Lower lobe of right lung (tissue), 2 donors: ENCODE results near the gene ASB3. TPM values are rescaled to one million over a fixed set of nuclear protein-coding genes. Genes with fewer than 3 reads are reported as not detected.
"Not testable (repeated sequence)": the region's sequence is repeated elsewhere in the genome, so short reads cannot be mapped to it uniquely, and the experiment has no call there.

Experiments used
- ATAC-seq, 2 donors: fragments of 200-7000 bp; cut with Tn5 transposase; one replicate each; pipeline ENCODE4 v1.9.1; 2020 to 2022; ENCODE audit warnings: mild to moderate bottlenecking in 2 of 2, moderate library complexity in 2 of 2
- DNase-seq: peaks from one replicate; pipeline ENCODE4 v3.0.0-alpha.2; 2020
- H3K27ac ChIP-seq: fragments of 200-600 bp; one replicate; pipeline ENCODE4 v1.8.0; 2022
- H3K27me3 ChIP-seq: fragments of 200-600 bp; one replicate; pipeline ENCODE4 v1.8.0; 2022; ENCODE audit warnings: low read depth
- H3K36me3 ChIP-seq: fragments of 200-600 bp; one replicate; pipeline ENCODE4 v1.8.0; 2022; ENCODE audit warnings: mild to moderate bottlenecking
- H3K4me1 ChIP-seq: fragments of 200-600 bp; one replicate; pipeline ENCODE4 v1.8.0; 2022
- H3K4me3 ChIP-seq: fragments of 200-600 bp; one replicate; pipeline ENCODE4 v1.8.0; 2022; ENCODE audit warnings: mild to moderate bottlenecking
- H3K9me3 ChIP-seq: fragments of 200-600 bp; one replicate; pipeline ENCODE4 v1.8.0; 2022
- CTCF ChIP-seq: fragments of 200-600 bp; IDR thresholded peaks from one replicate; pipeline ENCODE4 v1.8.0; 2022; ENCODE audit warnings: antibody characterized with exemption, mild to moderate bottlenecking
- intact Hi-C: fragments of 100-400 bp; cut with DNase I; formaldehyde crosslinking; loops from one replicate; pipeline ENCODE4 v1.11.0; 2022
- total RNA-seq: library from RNA; stranded (reverse); fragmentation: NEBNext Ultra II Directional; extraction: Animal tissue kit (Norgen Biotek cat#: 25700); gene quantifications from one replicate; pipeline ENCODE4 v1.2.1, GENCODE V29; 2021
- donor health status: DM: no; HTN: yes; CAD: no; lungs with severe emphysema.

ASB3 gene
- total RNA-seq, 1 donor from 2014 or later: 35.0 TPM

GRCh38 chr2:53724536-53724935, 62.2 kb downstream of the ASB3 start:
- ATAC-seq: no peak
- H3K36me3 ChIP-seq: peaks cover 27% of the 10 kb centered on the region
- H3K4me3 ChIP-seq: no peak overlapping the region

GRCh38 chr2:53720944-53721343, 65.8 kb downstream of the ASB3 start:
- H3K36me3 ChIP-seq, H3K4me1 ChIP-seq, H3K4me3 ChIP-seq, H3K27ac ChIP-seq, ATAC-seq, DNase-seq, H3K27me3 ChIP-seq, H3K9me3 ChIP-seq, intact Hi-C loops: not testable (repeated sequence)

More at GRCh38 chr2:53724536-53724935, 62.2 kb downstream of the ASB3 start:
- H3K27me3 ChIP-seq: no peaks in the 10 kb centered on the region
- intact Hi-C loops: no loop called here
- no peak for DNase-seq
- H3K27ac ChIP-seq: no peak overlapping the region
- no peaks in the 10 kb centered on the region for H3K9me3 ChIP-seq
- H3K4me1 ChIP-seq: no peaks in the 10 kb centered on the region
- no peak for TF ChIP-seq CTCF

- H3K4me3 ChIP-seq: no peak overlapping the region
- no peaks in the 10 kb centered on the region for H3K27me3 ChIP-seq
- intact Hi-C loops: no loop called here
- DNase-seq (no peak), ATAC-seq (no peak)
- no peak overlapping the region for H3K27ac ChIP-seq
- H3K9me3 ChIP-seq: no peaks in the 10 kb centered on the region
- H3K36me3 ChIP-seq: peaks cover 34% of the 10 kb centered on the region
- no peaks in the 10 kb centered on the region for H3K4me1 ChIP-seq
- TF ChIP-seq CTCF: peak; percentile 49
Observed at GRCh38 chr2:53715568-53715967, 71.2 kb downstream of the ASB3 start.

GRCh38 chr2:53711271-53711780, 75.4 kb downstream of the ASB3 start:
- no peaks in the 10 kb centered on the region for H3K4me1 ChIP-seq
- no peaks in the 10 kb centered on the region for H3K27me3 ChIP-seq
- no peak overlapping the region for H3K4me3 ChIP-seq
- ATAC-seq (no peak), DNase-seq (no peak)
- peaks cover 66% of the 10 kb centered on the region for H3K36me3 ChIP-seq
- intact Hi-C loops: no loop called here
- H3K27ac ChIP-seq: no peak overlapping the region
- H3K9me3 ChIP-seq: no peaks in the 10 kb centered on the region
- TF ChIP-seq CTCF: no peak

GRCh38 chr2:53708988-53709387, 77.8 kb downstream of the ASB3 start:
- Histone ChIP-seq H3K27me3 (no peaks in the 10 kb centered on the region), H3K4me3 (no peak overlapping the region), H3K36me3 (peaks cover 55% of the 10 kb centered on the region), H3K9me3 (no peaks in the 10 kb centered on the region), H3K27ac (no peak overlapping the region), H3K4me1 (no peaks in the 10 kb centered on the region)
- TF ChIP-seq CTCF: no peak
- intact Hi-C loops: no loop called here
- no peak for DNase-seq
- ATAC-seq: no peak

GRCh38 chr2:53701221-53701620, 85.5 kb downstream of the ASB3 start:
- Histone ChIP-seq H3K27ac (no peak overlapping the region), H3K9me3 (no peaks in the 10 kb centered on the region), H3K36me3 (peaks cover 8% of the 10 kb centered on the region), H3K27me3 (no peaks in the 10 kb centered on the region), H3K4me1 (no peaks in the 10 kb centered on the region), H3K4me3 (no peak overlapping the region)
- TF ChIP-seq CTCF: no peak
- intact Hi-C loops: no loop called here
- DNase-seq: no peak
- no peak for ATAC-seq
